ENCODE data around the gene VTI1A.

The VTI1A gene

GRCh38 chr10:112811741-112812551 lies 364.9 kb downstream of the VTI1A start:
- H3K4me3 ChIP-seq (ENCODE audit: low read depth, low read length) = peak overlapping the region; percentile 48
- DNase-seq (ENCODE audit: low read depth, low spot score) = peak; percentile 86
- ChIA-PET CTCF (interaction anchor here (1.0 to 1.5 kb wide), 4 partner anchors 36 to 573 kb away, joined by 3 to 5 read pairs (median 3); no protein-coding TSS in a partner anchor), POLR2A (interaction anchor here (0.9 kb wide), 1 partner anchor 750 kb away, joined by 3 read pairs; no protein-coding TSS in a partner anchor)
- TF ChIP-seq CTCF (IDR thresholded peaks at IDR 0.05; ENCODE audit: insufficient read depth, low read length, missing control alignments) = no peak

GRCh38 chr10:112812586-112812985 lies 365.6 kb downstream of the VTI1A start:
- DNase-seq (ENCODE audit: low read depth, low spot score) = no peak
- no peak overlapping the region for H3K4me3 ChIP-seq (ENCODE audit: low read depth, low read length)
- no peak for TF ChIP-seq CTCF (IDR thresholded peaks at IDR 0.05; ENCODE audit: insufficient read depth, low read length, missing control alignments)
- ChIA-PET POLR2A (no interaction called here), CTCF (interaction anchor here (1.3 kb wide), 1 partner anchor 572 kb away, joined by 5 read pairs; no protein-coding TSS in a partner anchor)

GRCh38 chr10:112813866-112814591 lies 367.0 kb downstream of the VTI1A start:
- TF ChIP-seq CTCF (IDR thresholded peaks at IDR 0.05; ENCODE audit: insufficient read depth, low read length, missing control alignments) = no peak
- H3K4me3 ChIP-seq (ENCODE audit: low read depth, low read length) = no peak overlapping the region
- POLR2A ChIA-PET = no interaction called here
- DNase-seq (ENCODE audit: low read depth, low spot score) = no peak
- CTCF ChIA-PET = interaction anchor here (0.6 to 1.8 kb wide), 2 partner anchors 38 to 891 kb away, joined by 3 to 4 read pairs; no protein-coding TSS in a partner anchor

GRCh38 chr10:112815269-112816032 lies 368.4 kb downstream of the VTI1A start:
- no peak for DNase-seq (ENCODE audit: low read depth, low spot score)
- ChIA-PET POLR2A (no interaction called here), CTCF (interaction anchor here (1.8 kb wide), 1 partner anchor 40 kb away, joined by 4 read pairs; no protein-coding TSS in a partner anchor)
- no peak overlapping the region for H3K4me3 ChIP-seq (ENCODE audit: low read depth, low read length)
- TF ChIP-seq CTCF (IDR thresholded peaks at IDR 0.05; ENCODE audit: insufficient read depth, low read length, missing control alignments) = no peak

GRCh38 chr10:112816033-112816430 lies 369.0 kb downstream of the VTI1A start:
- no peak for DNase-seq (ENCODE audit: low read depth, low spot score)
- ChIA-PET POLR2A (no interaction called here), CTCF (interaction anchor here (1.2 to 1.8 kb wide), 2 partner anchors 14 to 40 kb away, joined by 4 read pairs; no protein-coding TSS in a partner anchor)
- no peak overlapping the region for H3K4me3 ChIP-seq (ENCODE audit: low read depth, low read length)
- TF ChIP-seq CTCF (IDR thresholded peaks at IDR 0.05; ENCODE audit: insufficient read depth, low read length, missing control alignments) = no peak
